Measurements from ENCODE around the gene MCTS1. TPM values are rescaled to one million over a fixed set of nuclear protein-coding genes. Genes with fewer than 3 reads are reported as not detected.

MCTS1 gene
- total and polyA plus RNA-seq, 4 donors = 12.1 to 56.1 (median 25.1) TPM

DNA sequence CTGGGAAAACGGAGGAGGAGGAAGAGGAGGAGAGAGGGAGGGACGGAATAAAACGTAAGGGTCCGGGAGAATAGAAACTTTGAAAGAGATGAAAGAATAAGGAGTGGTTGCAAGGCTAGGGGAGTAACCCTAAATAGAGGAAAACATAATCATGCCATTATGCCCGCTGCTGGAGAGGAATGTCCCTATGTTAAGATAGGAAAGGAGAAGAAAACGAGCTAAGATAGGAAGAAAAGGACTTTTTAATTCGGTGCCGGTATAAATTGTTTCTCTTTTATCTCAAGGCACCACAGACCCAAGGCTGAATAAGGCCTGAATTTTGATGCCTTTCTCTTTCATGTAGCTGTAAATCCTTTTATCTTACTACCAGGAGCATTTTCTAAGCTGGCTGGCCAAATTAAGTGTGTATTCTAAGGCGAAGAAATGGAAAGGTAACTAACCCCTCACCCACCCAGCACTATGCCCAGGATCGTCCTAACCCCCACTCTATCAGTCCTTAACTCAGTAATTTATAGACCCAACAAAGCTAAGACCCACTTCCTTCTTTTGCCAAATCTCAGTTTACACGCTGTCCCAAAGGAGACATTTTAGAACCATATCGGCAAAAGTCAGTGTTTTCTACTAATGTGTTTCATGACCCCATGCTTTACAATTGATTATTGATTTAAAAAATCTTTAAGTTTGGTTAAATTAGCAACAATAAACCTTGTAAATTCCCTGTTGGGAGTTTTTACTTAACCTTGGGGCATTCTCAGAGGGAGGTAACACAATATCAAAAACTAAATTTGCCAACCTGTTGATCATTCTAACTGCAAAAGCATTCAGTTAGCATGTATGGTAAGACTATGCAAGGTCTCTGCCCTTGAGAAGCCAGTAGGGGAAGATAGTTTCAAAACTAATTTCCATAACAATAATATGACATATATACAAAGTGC is 42.0 kb upstream of the MCTS1 start:
- TF ChIP-seq, protein P1, sequence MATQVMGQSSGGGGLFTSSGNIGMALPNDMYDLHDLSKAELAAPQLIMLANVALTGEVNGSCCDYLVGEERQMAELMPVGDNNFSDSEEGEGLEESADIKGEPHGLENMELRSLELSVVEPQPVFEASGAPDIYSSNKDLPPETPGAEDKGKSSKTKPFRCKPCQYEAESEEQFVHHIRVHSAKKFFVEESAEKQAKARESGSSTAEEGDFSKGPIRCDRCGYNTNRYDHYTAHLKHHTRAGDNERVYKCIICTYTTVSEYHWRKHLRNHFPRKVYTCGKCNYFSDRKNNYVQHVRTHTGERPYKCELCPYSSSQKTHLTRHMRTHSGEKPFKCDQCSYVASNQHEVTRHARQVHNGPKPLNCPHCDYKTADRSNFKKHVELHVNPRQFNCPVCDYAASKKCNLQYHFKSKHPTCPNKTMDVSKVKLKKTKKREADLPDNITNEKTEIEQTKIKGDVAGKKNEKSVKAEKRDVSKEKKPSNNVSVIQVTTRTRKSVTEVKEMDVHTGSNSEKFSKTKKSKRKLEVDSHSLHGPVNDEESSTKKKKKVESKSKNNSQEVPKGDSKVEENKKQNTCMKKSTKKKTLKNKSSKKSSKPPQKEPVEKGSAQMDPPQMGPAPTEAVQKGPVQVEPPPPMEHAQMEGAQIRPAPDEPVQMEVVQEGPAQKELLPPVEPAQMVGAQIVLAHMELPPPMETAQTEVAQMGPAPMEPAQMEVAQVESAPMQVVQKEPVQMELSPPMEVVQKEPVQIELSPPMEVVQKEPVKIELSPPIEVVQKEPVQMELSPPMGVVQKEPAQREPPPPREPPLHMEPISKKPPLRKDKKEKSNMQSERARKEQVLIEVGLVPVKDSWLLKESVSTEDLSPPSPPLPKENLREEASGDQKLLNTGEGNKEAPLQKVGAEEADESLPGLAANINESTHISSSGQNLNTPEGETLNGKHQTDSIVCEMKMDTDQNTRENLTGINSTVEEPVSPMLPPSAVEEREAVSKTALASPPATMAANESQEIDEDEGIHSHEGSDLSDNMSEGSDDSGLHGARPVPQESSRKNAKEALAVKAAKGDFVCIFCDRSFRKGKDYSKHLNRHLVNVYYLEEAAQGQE (IDR thresholded peaks at IDR 0.05) = peak; percentile 0
- TF ChIP-seq NR2F2 (IDR thresholded peaks at IDR 0.05) = no peak
- 5% methylated on average over 12 of the region's 12 CpGs for WGBS
- H3K36me3 ChIP-seq (ENCODE audit: control insufficient read depth in 4 of 4, insufficient read depth in 3 of 4, low read depth in 1 of 4, low read length in 3 of 4) = peaks cover 0 to 2% (median 0%) of the 10 kb centered on the region in 4 donors
- peaks cover 6 to 24% (median 18%) of the 10 kb centered on the region in 4 donors for H3K4me1 ChIP-seq (ENCODE audit: control insufficient read depth in 4 of 4, insufficient read depth in 4 of 4, low read length in 3 of 4)
- H3K27ac ChIP-seq (ENCODE audit: low read depth in 1 of 2, low read length in 2 of 2) = peak overlapping the region; percentile 94 to 98
- peak overlapping the region; percentile 48 to 86 for H3K9ac ChIP-seq (ENCODE audit: low read depth in 1 of 2, low read length in 2 of 2)
- H3K27me3 ChIP-seq (ENCODE audit: control insufficient read depth in 4 of 4, insufficient read depth in 4 of 4, low read length in 3 of 4) = no peaks in the 10 kb centered on the region
- H3K9me3 ChIP-seq (ENCODE audit: control insufficient read depth in 4 of 4, low read length in 3 of 4) = no peaks in the 10 kb centered on the region
- H3K4me3 ChIP-seq (ENCODE audit: low read depth in 1 of 3, low read length in 3 of 3) = peak overlapping the region; percentile 51 to 83 (median 75)
- DNase-seq (ENCODE audit: low spot score) = no peak

DNA sequence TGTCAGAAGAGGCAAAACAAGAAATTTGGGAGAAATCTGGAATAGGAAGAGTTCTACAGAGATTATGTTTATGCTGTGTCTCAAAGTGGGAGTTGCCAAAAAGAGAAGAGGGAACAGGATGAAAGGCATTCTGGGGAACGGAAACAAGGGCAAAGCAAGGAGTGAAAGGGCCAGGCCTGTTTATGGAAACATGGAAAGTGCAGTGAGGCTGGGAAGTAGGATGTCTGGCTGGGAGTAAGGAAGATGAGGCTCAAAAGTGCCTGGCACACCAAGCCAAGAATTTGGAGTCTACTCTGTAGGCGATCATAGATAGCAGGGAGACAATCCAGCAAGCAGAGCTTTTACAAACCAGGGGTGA is 41.4 kb upstream of the MCTS1 start:
- Histone ChIP-seq H3K27ac (ENCODE audit: low read depth in 1 of 2, low read length in 2 of 2) (peak overlapping the region in 1 of 2 donors; percentile 94), H3K4me1 (ENCODE audit: control insufficient read depth in 4 of 4, insufficient read depth in 4 of 4, low read length in 3 of 4) (peaks cover 6 to 24% (median 18%) of the 10 kb centered on the region in 4 donors), H3K9me3 (ENCODE audit: control insufficient read depth in 4 of 4, low read length in 3 of 4) (no peaks in the 10 kb centered on the region), H3K36me3 (ENCODE audit: control insufficient read depth in 4 of 4, insufficient read depth in 3 of 4, low read depth in 1 of 4, low read length in 3 of 4) (peaks cover 0 to under 1% (median 0%) of the 10 kb centered on the region in 4 donors), H3K4me3 (ENCODE audit: low read depth in 1 of 3, low read length in 3 of 3) (no peak overlapping the region), H3K27me3 (ENCODE audit: control insufficient read depth in 4 of 4, insufficient read depth in 4 of 4, low read length in 3 of 4) (no peaks in the 10 kb centered on the region), H3K9ac (ENCODE audit: low read depth in 1 of 2, low read length in 2 of 2) (no peak overlapping the region)
- no peak for DNase-seq (ENCODE audit: low spot score)
- 62% methylated on average over 2 of the region's 2 CpGs for WGBS
- TF ChIP-seq, protein P1 (IDR thresholded peaks at IDR 0.05) = no peak
- TF ChIP-seq HNF4G (IDR thresholded peaks at IDR 0.05) (no peak), TAF1 (conservative IDR thresholded peaks at IDR 0.05) (no peak), RAD21 (IDR thresholded peaks at IDR 0.05) (no peak)
- TF ChIP-seq, protein P2, sequence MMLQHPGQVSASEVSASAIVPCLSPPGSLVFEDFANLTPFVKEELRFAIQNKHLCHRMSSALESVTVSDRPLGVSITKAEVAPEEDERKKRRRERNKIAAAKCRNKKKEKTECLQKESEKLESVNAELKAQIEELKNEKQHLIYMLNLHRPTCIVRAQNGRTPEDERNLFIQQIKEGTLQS (IDR thresholded peaks at IDR 0.05) = no peak
- TF ChIP-seq, protein P3, sequence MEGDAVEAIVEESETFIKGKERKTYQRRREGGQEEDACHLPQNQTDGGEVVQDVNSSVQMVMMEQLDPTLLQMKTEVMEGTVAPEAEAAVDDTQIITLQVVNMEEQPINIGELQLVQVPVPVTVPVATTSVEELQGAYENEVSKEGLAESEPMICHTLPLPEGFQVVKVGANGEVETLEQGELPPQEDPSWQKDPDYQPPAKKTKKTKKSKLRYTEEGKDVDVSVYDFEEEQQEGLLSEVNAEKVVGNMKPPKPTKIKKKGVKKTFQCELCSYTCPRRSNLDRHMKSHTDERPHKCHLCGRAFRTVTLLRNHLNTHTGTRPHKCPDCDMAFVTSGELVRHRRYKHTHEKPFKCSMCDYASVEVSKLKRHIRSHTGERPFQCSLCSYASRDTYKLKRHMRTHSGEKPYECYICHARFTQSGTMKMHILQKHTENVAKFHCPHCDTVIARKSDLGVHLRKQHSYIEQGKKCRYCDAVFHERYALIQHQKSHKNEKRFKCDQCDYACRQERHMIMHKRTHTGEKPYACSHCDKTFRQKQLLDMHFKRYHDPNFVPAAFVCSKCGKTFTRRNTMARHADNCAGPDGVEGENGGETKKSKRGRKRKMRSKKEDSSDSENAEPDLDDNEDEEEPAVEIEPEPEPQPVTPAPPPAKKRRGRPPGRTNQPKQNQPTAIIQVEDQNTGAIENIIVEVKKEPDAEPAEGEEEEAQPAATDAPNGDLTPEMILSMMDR (IDR thresholded peaks at IDR 0.05; ENCODE audit: low read depth, low read length, missing input control) = no peak
